ENCODE data around the gene DNAH10. TPM values are rescaled to one million over a fixed set of nuclear protein-coding genes. Genes with fewer than 3 reads are reported as not detected.

DNAH10 gene
- total and polyA plus RNA-seq, 2 donors from 2014 or later = 0.24 to 0.28 TPM

GRCh38 chr12:123713398-123713797 is 48.7 kb upstream of the DNAH10 start:
- Histone ChIP-seq H3K27ac (ENCODE audit: low read depth in 2 of 2, low read length in 2 of 2) (no peak overlapping the region), H3K9ac (ENCODE audit: low read length in 3 of 3) (peak overlapping the region in 1 of 3 donors; percentile 75), H3K27me3 (ENCODE audit: control insufficient read depth, insufficient read depth, low read length) (no peaks in the 10 kb centered on the region), H3K4me1 (ENCODE audit: control insufficient read depth in 2 of 3, insufficient read depth in 2 of 3, low read depth in 1 of 3, low read length in 3 of 3) (peaks cover 4 to 11% (median 5%) of the 10 kb centered on the region in 3 donors), H3K9me3 (ENCODE audit: control insufficient read depth in 2 of 3, insufficient read depth in 1 of 3, low read length in 3 of 3) (no peaks in the 10 kb centered on the region), H3K36me3 (ENCODE audit: control insufficient read depth in 2 of 3, insufficient read depth in 3 of 3, low read length in 3 of 3) (no peaks in the 10 kb centered on the region), H3K4me3 (ENCODE audit: low read length in 3 of 3) (peak overlapping the region; percentile 60 to 89 (median 75))
- DNase-seq = peak in 1 of 5 donors; percentile 1
- no peak for TF ChIP-seq CTCF (IDR thresholded peaks at IDR 0.05; ENCODE audit: borderline replicate concordance, extremely low read depth, insufficient read depth)
- no peak for FAIRE-seq
- intact Hi-C loops (cut with DNase I) = no loop called here

GRCh38 chr12:123713823-123714585 is 48.1 kb upstream of the DNAH10 start:
- TF ChIP-seq CTCF (IDR thresholded peaks at IDR 0.05; ENCODE audit: borderline replicate concordance, extremely low read depth, insufficient read depth) = no peak
- Histone ChIP-seq H3K9me3 (ENCODE audit: control insufficient read depth in 2 of 3, insufficient read depth in 1 of 3, low read length in 3 of 3) (no peaks in the 10 kb centered on the region), H3K36me3 (ENCODE audit: control insufficient read depth in 2 of 3, insufficient read depth in 3 of 3, low read length in 3 of 3) (no peaks in the 10 kb centered on the region), H3K27me3 (ENCODE audit: control insufficient read depth, insufficient read depth, low read length) (no peaks in the 10 kb centered on the region), H3K4me1 (ENCODE audit: control insufficient read depth in 2 of 3, insufficient read depth in 2 of 3, low read depth in 1 of 3, low read length in 3 of 3) (peaks cover 4 to 11% (median 5%) of the 10 kb centered on the region in 3 donors), H3K27ac (ENCODE audit: low read depth in 2 of 2, low read length in 2 of 2) (no peak overlapping the region), H3K9ac (ENCODE audit: low read length in 3 of 3) (no peak overlapping the region), H3K4me3 (ENCODE audit: low read length in 3 of 3) (no peak overlapping the region)
- no peak for FAIRE-seq
- intact Hi-C loops (cut with DNase I) = no loop called here
- DNase-seq = no peak

DNA sequence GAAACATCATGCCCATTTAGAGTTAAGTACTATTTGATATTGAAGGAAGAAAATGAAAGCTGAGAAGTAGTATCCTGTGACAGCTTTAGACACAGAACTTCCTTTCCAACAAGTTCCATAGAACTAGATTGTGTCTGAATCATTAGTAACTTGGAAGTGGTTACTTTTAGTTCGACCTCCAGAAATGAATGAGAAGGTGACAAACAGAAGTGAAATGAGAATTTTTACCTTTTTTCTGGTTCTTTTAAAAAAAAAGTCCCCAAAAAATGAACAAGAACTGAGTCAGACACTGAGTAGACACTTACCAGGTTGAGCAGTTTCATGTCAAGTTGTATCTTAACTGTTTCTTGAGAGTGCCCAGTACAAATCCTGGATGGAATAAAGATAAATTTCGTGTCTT is 46.9 kb upstream of the DNAH10 start:
- Histone ChIP-seq H3K4me1 (ENCODE audit: control insufficient read depth in 2 of 3, insufficient read depth in 2 of 3, low read depth in 1 of 3, low read length in 3 of 3) (peaks cover 4 to 11% (median 5%) of the 10 kb centered on the region in 3 donors), H3K27me3 (ENCODE audit: control insufficient read depth, insufficient read depth, low read length) (no peaks in the 10 kb centered on the region), H3K4me3 (ENCODE audit: low read length in 3 of 3) (no peak overlapping the region), H3K9ac (ENCODE audit: low read length in 3 of 3) (no peak overlapping the region), H3K27ac (ENCODE audit: low read depth in 2 of 2, low read length in 2 of 2) (no peak overlapping the region), H3K36me3 (ENCODE audit: control insufficient read depth in 2 of 3, insufficient read depth in 3 of 3, low read length in 3 of 3) (peaks cover 0 to 2% (median 0%) of the 10 kb centered on the region in 3 donors), H3K9me3 (ENCODE audit: control insufficient read depth in 2 of 3, insufficient read depth in 1 of 3, low read length in 3 of 3) (no peaks in the 10 kb centered on the region)
- intact Hi-C loops (cut with DNase I) = no loop called here
- TF ChIP-seq CTCF (IDR thresholded peaks at IDR 0.05; ENCODE audit: borderline replicate concordance, extremely low read depth, insufficient read depth) = no peak
- FAIRE-seq (no peak), DNase-seq (no peak)
